CD4-positive, alpha-beta T cell treated with Interleukin-17A for 1 hour (primary cell): ENCODE results near the gene IL1A.
"Not testable (repeated sequence)": the region's sequence is repeated elsewhere in the genome, so short reads cannot be mapped to it uniquely, and the experiment has no call there.

Source experiments
- DNase-seq: peaks from one replicate; pipeline ENCODE4 v3.0.0-alpha.2; 2020

Gene IL1A

GRCh38 chr2:112784199-112785189 is at the start of gene IL1A:
Gene IL1A (minus strand): TSS chr2:112784493. CDS start chr2:112783770, 723 bp downstream.
- DNase-seq = no peak

DNA sequence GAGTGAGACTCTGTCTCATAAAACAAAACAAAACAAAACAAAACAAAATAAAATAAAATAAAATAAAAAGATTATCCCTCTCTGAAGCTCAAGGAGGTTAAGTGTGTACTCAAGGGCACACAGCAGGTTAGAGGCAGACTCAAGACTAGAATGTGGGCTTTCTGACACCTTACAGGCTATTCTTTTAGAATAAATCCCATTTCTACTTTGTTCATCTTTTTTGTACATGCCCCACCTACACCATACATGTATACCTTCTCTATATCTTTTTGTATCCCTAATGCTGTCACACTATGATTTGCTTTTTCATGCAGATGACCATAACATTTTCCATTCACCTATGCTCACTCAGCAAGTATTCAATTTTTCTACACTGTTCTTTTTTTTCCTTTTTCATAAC is 49.7 kb upstream of the IL1A start:
- DNase-seq = no peak

- not testable (repeated sequence) for DNase-seq
These were observed 49.3 kb upstream of the IL1A start for GRCh38 chr2:112833639-112833931.

DNA sequence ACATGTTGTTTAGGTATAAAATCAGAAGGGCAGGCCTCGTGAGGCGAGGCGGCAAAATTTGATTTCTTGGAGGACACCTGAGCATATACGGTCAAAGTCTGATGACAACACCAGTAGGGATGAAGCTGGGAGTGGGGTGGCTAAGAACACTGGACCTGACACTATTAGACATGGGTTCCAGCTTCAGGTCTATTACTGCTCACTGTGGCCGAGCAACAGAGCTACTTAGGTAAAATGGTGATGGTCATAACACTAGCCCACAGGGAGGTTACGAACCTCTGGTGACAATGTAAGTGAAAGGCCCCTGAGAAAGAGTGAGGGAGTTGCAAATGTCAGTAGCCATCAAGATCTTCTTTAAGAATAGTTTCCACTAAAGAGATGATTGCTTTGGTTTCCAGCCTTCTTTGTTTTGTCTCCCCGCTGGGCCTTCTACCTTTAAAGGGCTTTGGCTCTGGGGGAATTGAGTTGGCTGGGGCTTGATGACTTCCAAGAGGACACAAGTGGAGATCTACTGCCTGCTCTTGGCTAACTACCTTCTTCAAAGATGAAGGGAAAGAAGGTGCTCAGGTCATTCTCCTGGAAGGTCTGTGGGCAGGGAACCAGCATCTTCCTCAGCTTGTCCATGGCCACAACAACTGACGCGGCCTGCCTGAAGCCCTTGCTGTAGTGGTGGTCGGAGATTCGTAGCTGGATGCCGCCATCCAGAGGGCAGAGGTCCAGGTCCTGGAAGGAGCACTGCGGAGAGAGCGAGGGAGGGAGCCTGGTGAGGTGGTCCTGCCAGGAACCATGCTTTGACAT is 48.7 kb upstream of the IL1A start:
- DNase-seq = no peak

GRCh38 chr2:112831946-112832840 is 47.9 kb upstream of the IL1A start:
- DNase-seq = no peak

DNA sequence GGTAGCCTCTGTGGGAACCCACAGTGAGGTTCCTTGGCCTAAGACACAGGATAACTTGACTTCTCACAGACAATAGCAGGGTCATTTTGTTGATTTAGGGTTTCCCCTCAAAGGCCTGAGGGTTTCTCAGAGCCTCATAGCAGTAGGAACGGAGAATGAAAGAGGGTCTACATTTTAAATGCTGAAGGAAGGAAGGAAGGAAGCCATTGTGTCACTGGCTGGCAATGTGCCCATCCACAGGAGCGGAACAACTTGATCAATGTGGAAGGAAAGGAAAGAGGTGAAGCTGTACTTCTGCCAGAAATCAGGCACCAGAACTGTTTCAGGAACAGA is 47.2 kb upstream of the IL1A start:
- DNase-seq = no peak

- no peak for DNase-seq
These were observed 46.6 kb upstream of the IL1A start for GRCh38 chr2:112830682-112831512.

GRCh38 chr2:112829961-112830681 is 45.8 kb upstream of the IL1A start:
- DNase-seq = no peak

- DNase-seq = no peak
These were observed 45.0 kb upstream of the IL1A start for GRCh38 chr2:112829101-112829960.

GRCh38 chr2:112828251-112828691 is 44.0 kb upstream of the IL1A start:
- no peak for DNase-seq

- no peak for DNase-seq
These were observed 43.4 kb upstream of the IL1A start for GRCh38 chr2:112827604-112828185.

DNA sequence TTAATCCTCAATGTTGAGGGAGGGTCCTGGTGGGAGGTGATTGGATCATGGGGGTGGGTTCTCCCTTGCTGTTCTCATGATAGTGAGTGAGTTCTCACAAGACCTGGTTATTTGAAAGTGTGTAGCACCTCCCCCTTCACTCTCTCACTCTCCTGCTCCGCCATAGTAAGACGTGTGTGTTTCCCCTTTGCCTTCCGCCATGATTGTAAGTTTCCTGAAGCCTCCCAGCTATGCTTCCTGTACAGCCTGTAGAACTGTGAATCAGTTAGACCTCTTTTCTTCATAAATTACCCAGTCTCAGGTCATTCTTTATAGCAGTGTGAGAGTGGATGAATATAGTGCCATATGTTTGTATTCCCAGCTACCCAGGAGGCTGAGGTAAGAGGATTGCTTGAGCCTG is 42.7 kb upstream of the IL1A start:
- no peak for DNase-seq

GRCh38 chr2:112825706-112826105 is 41.4 kb upstream of the IL1A start:
- no peak for DNase-seq

- no peak for DNase-seq
These were observed 40.4 kb upstream of the IL1A start for GRCh38 chr2:112824694-112825085.

DNA sequence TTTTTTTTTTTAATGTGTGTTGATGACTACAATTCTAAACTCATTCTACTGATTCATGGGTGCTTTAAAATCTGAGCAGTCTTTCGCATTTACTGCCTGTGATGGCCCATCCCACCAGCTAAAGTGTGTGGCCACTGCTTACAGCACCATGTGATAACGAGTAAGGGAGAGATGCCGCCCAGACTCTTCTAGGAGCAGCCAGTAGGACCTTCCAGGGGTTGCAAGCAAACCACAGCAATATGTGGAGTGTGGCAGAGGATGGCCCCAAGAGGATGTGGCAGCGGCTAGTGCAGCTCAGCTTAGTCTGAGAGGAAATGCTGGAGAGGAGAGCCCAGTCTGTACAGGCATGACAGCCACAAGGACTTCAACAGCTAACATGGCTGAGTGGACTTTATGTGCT is 37.4 kb upstream of the IL1A start:
- DNase-seq = no peak

- no peak for DNase-seq
These were observed 36.8 kb upstream of the IL1A start for GRCh38 chr2:112821142-112821541.

DNA sequence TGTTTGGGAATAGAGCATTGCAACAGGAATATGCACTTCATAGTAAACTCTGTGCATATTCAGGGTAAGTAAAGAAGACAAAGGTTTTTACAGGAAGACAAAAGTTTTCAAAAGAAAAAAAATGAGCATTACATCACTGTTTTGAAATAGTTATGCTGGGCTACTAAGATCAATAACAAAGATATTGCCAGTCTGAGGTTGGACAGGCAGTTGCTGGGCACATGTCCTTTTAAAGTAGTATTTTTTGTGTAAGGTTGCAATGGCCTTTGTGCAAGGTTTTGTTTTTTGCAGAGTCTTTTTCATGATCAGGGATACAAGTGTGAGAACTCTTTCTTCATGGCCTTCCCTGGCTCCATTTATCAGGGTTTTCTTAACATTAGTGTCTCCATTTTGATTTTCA is 36.0 kb upstream of the IL1A start:
- no peak for DNase-seq

- no peak for DNase-seq
These were observed 34.8 kb upstream of the IL1A start for GRCh38 chr2:112819081-112819480.

DNA sequence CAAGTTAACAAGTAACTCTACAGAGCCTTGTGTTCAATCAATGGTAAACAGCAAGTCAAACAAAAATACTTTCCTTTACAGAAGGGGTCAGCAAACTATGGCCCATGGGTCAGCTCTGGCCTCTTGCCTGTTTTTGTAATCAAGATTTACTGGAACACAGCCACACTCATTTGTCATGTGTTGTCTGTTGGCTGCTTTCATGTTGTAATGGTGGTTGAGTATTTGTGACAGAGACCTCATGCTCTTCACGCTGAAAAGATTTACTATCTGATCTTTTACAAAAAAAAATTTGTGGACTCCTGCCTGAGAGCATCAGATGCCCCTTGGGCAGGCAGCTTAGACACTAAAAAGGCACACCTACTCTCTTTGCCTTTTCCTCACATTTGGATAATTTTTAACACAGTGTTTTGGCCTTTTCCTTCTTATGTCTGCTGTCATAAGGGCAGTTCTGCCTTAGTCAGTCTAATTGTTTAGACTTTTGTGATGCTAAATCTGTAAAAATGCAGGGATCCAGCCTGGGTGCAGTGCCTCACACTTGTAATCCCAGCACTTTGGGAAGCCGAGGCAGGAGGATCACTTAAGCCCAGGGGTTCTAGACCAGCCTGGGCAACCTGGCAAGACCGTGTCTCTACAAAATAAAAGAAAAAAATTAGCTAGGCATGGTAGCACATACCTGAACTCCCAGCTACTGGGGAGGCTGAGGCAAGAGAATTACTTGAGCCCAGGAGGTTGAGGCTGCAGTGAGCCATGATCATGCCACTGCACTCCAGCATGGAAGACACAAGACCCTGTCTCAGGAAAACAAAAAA is 34.0 kb upstream of the IL1A start:
- no peak for DNase-seq
